GM18873 (cell line): ENCODE data around the gene ODAD3.
A peak's percentile ranks its signal among the peaks of the same experiment; 100 is the strongest.
"Not testable (repeated sequence)": the region's sequence is repeated elsewhere in the genome, so short reads cannot be mapped to it uniquely, and the experiment has no call there.

Experiments
- ATAC-seq: cut with Tn5 transposase; IDR thresholded peaks from one replicate; pipeline ENCODE4 v1.9.1; 2021; ENCODE audit warnings: mild to moderate bottlenecking, moderate library complexity, moderate number of reproducible peaks; ENCODE audit not compliant: unreplicated experiment, low FRiP score

ODAD3 gene

GRCh38 chr19:11410682-11411081, 24.2 kb downstream of the ODAD3 start:
- no peak for ATAC-seq

- ATAC-seq: no peak
Measured at GRCh38 chr19:11408591-11408990, 26.3 kb downstream of the ODAD3 start.

GRCh38 chr19:11406703-11407236, 28.2 kb downstream of the ODAD3 start:
- not testable (repeated sequence) for ATAC-seq

GRCh38 chr19:11405846-11406643, 28.9 kb downstream of the ODAD3 start:
- no peak for ATAC-seq

- no peak for ATAC-seq
Measured at GRCh38 chr19:11404588-11405222, 30.2 kb downstream of the ODAD3 start.

GRCh38 chr19:11401808-11402543, 32.9 kb downstream of the ODAD3 start:
- ATAC-seq: no peak

- ATAC-seq: no peak
Measured at GRCh38 chr19:11400798-11401197, 34.1 kb downstream of the ODAD3 start.

- ATAC-seq: no peak
Measured at GRCh38 chr19:11399667-11400066, 35.3 kb downstream of the ODAD3 start.

GRCh38 chr19:11397089-11397610, 37.8 kb downstream of the ODAD3 start:
- no peak for ATAC-seq

- no peak for ATAC-seq
Measured at GRCh38 chr19:11390933-11391680, 43.8 kb downstream of the ODAD3 start.

GRCh38 chr19:11390359-11390758, 44.6 kb downstream of the ODAD3 start:
- no peak for ATAC-seq

GRCh38 chr19:11387162-11388034, 47.5 kb downstream of the ODAD3 start:
- ATAC-seq: no peak

GRCh38 chr19:11384778-11385129, 50.2 kb downstream of the ODAD3 start:
- no peak for ATAC-seq

GRCh38 chr19:11383706-11384048, 51.2 kb downstream of the ODAD3 start:
- ATAC-seq: no peak

GRCh38 chr19:11382898-11383705, 51.8 kb downstream of the ODAD3 start:
- ATAC-seq: no peak

GRCh38 chr19:11380653-11381537, 54.0 kb downstream of the ODAD3 start:
- peak; percentile 79 for ATAC-seq

- no peak for ATAC-seq
Measured at GRCh38 chr19:11379857-11380350, 55.0 kb downstream of the ODAD3 start.
